ENCODE results near the gene CSRP3. TPM values are rescaled to one million over a fixed set of nuclear protein-coding genes. Genes with fewer than 3 reads are reported as not detected.

The CSRP3 gene
- total and polyA plus RNA-seq, 2 experiments from 2014 or later: not detected

- Histone ChIP-seq H3K79me2 (replicated peaks; ENCODE audit: insufficient read depth) (no peaks in the 10 kb centered on the region), H3K4me1 (ENCODE audit: insufficient read depth) (no peaks in the 10 kb centered on the region), H3K4me3 (no peak overlapping the region), H2AFZ (no peak overlapping the region), H3F3A (replicated peaks; ENCODE audit: low read depth) (no peaks in the 10 kb centered on the region), H3K9me2 (ENCODE audit: insufficient read depth) (no peaks in the 10 kb centered on the region), H3K4me2 (no peak overlapping the region), H3K36me3 (ENCODE audit: insufficient read depth) (no peaks in the 10 kb centered on the region), H3K27ac (ENCODE audit: low read depth) (no peak overlapping the region), H4K20me1 (replicated peaks; ENCODE audit: insufficient read depth) (no peaks in the 10 kb centered on the region), H3K27me3 (ENCODE audit: insufficient read depth) (no peaks in the 10 kb centered on the region)
- Mint-ChIP-seq H3K27me3 (ENCODE audit: insufficient read depth, low read depth, poor library complexity) (no peaks in the 10 kb centered on the region), H3K4me3 (no peak overlapping the region), H3K36me3 (ENCODE audit: low read depth) (no peaks in the 10 kb centered on the region), H3K4me1 (peaks cover 10% of the 10 kb centered on the region; the same call in 2 of the 3 replicates), H3K9me3 (no peaks in the 10 kb centered on the region), H3K27ac (no peak overlapping the region)
- TF ChIP-seq ZNF331 (CRISPR knock-in tag; IDR thresholded peaks at IDR 0.05; ENCODE audit: low read depth): no peak
- TF ChIP-seq, protein P1, sequence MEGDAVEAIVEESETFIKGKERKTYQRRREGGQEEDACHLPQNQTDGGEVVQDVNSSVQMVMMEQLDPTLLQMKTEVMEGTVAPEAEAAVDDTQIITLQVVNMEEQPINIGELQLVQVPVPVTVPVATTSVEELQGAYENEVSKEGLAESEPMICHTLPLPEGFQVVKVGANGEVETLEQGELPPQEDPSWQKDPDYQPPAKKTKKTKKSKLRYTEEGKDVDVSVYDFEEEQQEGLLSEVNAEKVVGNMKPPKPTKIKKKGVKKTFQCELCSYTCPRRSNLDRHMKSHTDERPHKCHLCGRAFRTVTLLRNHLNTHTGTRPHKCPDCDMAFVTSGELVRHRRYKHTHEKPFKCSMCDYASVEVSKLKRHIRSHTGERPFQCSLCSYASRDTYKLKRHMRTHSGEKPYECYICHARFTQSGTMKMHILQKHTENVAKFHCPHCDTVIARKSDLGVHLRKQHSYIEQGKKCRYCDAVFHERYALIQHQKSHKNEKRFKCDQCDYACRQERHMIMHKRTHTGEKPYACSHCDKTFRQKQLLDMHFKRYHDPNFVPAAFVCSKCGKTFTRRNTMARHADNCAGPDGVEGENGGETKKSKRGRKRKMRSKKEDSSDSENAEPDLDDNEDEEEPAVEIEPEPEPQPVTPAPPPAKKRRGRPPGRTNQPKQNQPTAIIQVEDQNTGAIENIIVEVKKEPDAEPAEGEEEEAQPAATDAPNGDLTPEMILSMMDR (conservative IDR thresholded peaks at IDR 0.05; ENCODE audit: low read depth in 2 of 2): no peak
- TF ChIP-seq JUNB (IDR thresholded peaks at IDR 0.05; ENCODE audit: unreplicated experiment): no peak
- TF ChIP-seq CREB1 (CRISPR knock-in tag; IDR thresholded peaks at IDR 0.05; ENCODE audit: low read depth): no peak
- TF ChIP-seq, protein P2, sequence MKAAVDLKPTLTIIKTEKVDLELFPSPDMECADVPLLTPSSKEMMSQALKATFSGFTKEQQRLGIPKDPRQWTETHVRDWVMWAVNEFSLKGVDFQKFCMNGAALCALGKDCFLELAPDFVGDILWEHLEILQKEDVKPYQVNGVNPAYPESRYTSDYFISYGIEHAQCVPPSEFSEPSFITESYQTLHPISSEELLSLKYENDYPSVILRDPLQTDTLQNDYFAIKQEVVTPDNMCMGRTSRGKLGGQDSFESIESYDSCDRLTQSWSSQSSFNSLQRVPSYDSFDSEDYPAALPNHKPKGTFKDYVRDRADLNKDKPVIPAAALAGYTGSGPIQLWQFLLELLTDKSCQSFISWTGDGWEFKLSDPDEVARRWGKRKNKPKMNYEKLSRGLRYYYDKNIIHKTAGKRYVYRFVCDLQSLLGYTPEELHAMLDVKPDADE (IDR thresholded peaks at IDR 0.05): no peak
- no peak for TF ChIP-seq ZNF114 (CRISPR knock-in tag; IDR thresholded peaks at IDR 0.05)
- TF ChIP-seq POLR2AphosphoS5 (IDR thresholded peaks at IDR 0.05; ENCODE audit: low read depth): no peak
- no peak for TF ChIP-seq STAT1 (IDR thresholded peaks at IDR 0.05; ENCODE audit: unreplicated experiment)
- no peak for TF ChIP-seq EZH2 (IDR thresholded peaks at IDR 0.05; ENCODE audit: low read depth, unreplicated experiment)
- no peak for TF ChIP-seq NANOG (IDR thresholded peaks at IDR 0.05; ENCODE audit: borderline replicate concordance)
- TF ChIP-seq EZH2phosphoT487 (IDR thresholded peaks at IDR 0.05; ENCODE audit: unreplicated experiment): no peak
- no peak for TF ChIP-seq REST (IDR thresholded peaks at IDR 0.05; ENCODE audit: unreplicated experiment)
- TF ChIP-seq ZNF462 (CRISPR knock-in tag; IDR thresholded peaks at IDR 0.05): no peak
- ATAC-seq: peak; percentile 39; the same call in 2 of the 3 replicates
- DNase-seq (ENCODE audit: low spot score): peak; percentile 32
Measured at GRCh38 chr11:19209617-19210370, 8.0 kb upstream of the CSRP3 start.
